SHP77 (cell line): ENCODE measurements around the gene MBP.
"Not testable (repeated sequence)": the region's sequence is repeated elsewhere in the genome, so short reads cannot be mapped to it uniquely, and the experiment has no call there.

Experiments used
- DNase-seq, 2 experiments: peaks; one replicate each; lab custom pipeline; 2025; lab: John Stamatoyannopoulos, UW

The MBP gene

DNA sequence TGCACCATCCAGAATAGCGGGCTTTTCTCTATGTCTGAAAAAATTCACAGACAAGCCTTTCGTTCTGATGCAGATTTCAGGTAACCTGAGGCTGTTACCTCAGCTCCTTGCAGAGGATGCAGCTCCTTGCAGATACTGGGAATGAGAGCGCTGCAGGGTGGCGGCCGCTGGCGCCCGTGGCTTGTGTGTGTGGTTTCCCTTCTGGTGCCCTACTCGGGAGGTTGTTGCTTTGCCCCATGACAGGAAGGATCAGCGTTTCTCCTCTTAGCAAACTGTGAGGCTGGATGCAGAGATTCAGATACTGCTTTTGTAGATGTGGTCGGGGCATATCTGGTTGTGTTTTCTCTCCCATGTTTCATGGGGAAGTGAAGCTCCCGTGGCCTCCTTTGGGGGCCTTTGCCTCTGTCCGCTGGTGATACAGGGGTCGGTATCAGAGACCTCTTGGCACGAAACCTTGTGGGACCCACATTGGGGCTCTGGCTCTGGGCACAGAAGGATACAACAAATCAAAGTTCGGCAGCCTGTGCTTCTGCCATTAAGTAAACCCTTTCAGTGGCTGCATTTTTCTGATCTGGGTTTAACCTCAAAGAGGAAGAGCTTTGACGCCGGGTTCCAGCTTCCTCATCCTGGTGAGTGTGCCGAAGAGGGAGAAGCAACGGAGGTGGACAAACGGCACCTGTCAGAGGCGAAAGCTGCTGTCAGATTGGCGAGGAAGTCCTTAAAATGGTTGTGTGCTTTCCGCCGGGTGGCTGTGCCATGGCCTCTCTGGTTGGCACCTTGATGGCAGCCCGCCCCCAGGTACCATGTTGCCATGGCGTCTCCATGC lies 127.8 kb downstream of the MBP start:
- DNase-seq = no peak

DNA sequence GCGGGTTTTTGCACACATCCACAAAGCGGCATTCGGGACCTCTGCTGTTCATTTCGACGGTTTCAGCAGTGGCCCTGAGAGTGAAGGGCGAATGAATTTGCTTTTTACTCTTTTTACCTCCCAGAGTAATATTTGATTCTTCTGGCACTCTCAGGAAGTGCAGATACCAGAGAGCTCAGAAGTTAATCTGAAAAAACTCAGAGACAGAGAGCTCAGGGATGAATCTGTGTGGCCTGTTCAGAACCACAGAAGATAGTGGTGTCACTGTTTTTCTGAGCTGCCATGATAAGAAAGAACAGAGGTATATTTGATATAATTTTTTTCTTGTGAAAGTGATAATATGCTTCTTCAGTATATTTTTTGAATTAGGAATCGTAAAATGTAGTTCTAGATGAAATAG lies 129.3 kb downstream of the MBP start:
- no peak for DNase-seq

DNA sequence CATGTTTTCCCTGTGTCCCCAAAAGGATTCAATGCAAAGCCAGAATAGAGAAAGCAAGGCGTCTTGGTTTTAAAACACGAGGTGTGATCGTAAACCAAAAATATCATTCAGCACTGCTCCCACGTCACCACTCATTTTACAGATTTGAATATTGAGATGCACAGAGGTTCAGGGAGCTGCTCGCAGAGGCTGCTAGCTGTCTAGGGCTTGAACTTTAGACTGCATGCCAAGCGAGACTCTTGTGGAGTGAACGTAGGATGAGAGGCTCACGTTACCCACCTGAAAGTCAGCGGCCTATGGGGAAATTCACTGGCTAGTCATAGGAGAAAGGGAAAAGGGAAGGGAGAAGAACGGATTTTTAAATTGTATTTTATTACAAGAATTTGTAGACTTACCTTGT lies 130.1 kb downstream of the MBP start:
- no peak for DNase-seq

DNA sequence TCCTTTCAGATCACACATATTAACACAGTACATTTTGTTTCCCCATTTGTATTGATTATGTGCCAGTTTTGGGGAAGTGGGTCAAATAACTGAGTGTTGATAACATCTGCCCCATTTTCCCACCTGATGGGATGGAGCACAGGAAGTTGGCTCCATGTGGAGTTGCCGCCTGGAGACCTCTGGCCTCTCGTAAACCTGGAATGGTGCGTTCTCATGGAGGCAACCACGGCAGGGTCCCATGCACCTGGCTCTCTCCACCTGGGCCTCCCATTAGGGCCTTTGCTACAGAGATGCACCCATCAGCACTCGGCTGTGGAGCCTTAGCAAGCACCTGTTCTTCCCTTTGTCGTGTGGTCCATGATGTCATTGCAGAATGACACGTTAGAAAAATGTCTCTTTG lies 130.6 kb downstream of the MBP start:
- DNase-seq = peak; percentile 12 to 52

DNA sequence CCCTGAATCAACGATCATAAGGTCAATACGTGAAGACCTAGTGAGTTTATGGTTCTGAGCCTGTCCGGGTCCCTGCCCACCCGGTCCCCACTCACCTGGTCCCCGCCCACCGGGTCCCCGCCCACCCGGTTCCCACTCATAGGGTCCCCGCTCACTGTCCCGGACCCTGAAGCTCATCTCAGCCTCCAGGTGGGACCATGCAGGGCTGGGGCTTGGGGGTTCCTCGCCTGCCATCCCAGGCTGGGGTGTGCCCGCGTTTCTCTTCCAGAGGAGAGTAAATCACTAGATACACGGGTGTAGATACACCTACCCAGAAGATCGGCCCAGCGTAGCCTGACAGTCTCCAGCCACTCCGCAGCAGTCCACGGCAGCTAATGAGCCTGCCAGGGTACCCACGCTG lies 131.5 kb downstream of the MBP start:
- DNase-seq = no peak

DNA sequence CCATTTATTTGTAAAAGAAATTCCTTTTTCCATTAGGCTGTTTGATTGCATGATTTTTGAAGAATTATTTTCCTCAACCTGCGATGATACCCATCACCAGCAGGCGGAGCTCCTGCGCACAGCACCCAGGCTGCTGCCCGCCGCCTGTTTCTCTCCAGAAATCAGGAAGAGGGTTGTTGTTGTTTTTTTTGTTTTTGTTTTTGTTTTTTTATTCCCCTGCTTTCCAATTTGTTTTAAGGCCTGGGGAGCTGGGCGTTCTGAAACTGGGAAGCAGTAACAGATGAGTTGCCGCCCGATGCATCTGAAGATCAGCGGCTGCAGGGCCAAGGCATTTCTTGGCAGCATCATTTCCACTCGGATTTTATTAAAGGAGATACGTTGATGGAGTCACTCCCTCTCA lies 132.1 kb downstream of the MBP start:
- peak; percentile 11 to 37 for DNase-seq

DNA sequence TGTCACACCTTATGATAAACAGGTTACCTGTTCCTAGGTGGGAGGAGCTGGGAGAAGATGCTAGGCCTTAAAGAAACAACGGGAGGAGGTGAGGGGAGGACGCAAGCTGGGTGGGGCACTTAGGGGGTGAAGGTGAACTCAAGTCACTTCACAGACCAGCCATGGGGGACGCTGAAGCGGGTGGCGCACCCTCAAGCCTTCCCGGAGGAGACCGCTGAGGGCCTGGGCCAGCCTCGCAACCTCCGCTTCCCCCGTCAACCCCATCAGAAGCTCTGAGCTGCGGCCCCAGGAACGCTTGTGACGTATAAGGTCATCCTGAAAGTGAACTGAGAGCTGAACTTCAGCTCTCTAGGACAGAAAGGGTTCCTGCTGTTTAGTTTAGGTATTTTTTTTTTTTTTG lies 133.5 kb downstream of the MBP start:
- DNase-seq = no peak

DNA sequence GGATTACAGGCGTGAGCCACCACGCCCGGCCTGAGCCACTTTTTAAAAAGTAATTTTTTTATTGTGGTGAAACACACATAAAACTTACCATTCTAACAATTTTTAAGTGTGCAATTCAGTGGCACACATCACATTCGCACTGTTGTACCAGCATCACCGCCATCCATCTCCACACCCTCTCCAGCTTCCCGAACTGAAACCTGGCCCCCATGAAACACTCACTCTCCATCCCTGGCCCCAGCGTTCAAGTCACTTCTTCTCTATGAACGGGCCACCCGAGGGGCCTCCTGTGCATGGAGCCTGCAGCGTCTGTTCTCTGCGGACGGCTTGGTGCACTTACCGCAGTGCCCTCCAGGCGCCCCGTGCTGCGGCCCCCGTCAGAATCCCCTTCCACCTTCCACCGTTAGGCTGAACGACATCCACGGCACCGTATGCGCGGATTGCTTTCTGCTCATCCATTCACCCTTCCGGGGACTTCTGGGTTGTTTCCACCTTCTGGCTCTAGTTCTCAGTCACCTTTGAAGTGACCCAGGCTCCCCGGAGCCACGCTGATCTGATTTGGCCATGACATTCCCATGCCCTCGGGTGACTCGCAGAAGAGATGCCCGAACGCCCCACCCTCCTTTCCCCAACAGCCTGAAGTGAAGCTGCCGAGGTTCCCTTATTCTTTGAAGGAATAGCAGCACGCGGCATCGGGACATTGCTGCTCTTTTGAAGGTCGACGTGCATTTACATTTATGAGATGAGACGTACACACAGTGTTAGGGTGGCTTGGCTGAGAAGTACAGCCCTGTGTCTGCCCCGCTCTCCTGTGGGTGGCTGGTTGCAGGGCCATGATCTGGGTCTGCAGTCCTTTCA lies 134.4 kb downstream of the MBP start:
- no peak for DNase-seq

DNA sequence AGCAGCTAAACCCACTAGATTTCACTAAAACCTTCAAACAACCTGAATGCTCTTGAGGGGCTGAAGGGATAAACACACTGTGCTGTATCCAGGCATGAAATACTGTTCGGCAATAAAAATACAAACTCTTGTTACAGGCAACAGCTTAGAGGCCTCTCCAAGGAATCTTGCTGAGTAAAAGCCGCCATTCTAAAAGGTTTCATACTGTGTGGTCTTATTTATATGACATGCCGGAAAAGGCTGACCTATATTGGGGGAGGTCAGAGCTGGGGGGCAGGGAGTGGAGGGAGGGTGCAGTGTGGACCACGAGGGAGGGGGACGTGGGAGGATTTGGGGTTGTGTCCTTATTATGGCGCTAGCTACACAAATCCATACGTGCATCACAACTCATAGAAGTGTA lies 136.2 kb downstream of the MBP start:
- DNase-seq = no peak

DNA sequence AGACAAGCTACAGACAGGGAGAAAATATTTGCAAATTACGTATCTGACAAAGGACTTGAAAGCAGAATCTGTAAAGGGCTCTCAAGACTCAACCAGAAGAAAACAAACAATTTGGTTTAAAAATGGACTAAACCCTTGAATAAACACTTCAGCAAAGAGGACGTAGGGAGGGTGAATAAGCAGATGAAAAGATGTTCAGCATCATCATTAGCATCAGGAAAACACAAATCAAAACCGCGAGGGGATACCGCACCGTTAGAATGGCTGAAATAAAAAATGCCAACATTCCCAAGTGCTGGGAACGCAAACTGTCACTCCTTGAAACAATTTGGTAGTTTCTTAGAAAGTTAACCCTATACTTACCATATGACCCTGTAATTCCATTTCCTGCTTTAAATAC lies 136.7 kb downstream of the MBP start:
- DNase-seq = no peak

DNA sequence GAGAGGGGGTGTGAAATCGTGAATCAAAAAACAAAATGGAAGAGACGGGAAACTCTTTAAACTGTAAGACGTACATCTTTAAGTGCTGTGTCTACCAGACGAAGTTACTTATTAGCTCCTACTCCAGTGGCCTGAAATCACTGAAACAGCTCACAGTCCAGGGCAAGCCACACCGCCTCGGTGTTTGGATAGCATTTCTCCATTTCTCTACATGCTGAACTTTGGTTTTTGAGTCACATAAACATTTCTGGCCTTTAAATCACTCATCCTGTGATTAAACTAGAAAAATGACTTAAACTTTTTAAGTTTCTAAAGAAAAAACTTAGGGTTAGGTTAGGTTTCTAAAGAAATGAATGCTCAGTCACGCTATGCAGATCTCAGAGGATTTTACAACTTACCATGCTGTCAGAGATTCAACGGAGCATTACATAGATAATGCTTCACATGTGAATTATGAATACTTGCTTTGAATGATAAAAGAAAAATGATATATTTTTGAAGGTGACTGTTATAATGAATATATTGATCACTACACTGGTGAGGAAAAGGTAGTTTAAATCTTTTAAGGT lies 138.4 kb downstream of the MBP start:
- DNase-seq = no peak

DNA sequence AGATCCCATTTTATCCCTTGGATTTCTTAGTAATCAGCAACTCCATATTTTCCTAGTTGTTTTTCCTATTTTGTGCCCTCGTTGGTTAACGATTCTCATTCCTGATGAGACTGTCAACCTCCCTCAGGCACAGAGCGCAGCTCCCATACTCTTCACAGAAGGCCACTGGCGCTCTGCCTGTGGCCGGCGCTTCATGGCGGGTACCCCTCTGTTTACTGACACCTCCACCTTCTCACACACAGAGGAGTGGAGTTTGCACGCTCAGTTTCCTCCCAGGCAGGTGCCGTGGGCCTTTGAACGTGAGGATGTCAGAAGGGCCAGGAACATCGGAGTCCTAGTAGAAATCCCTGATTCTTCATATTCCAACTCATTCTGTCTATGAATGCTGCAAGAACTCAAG lies 139.0 kb downstream of the MBP start:
- no peak for DNase-seq

DNA sequence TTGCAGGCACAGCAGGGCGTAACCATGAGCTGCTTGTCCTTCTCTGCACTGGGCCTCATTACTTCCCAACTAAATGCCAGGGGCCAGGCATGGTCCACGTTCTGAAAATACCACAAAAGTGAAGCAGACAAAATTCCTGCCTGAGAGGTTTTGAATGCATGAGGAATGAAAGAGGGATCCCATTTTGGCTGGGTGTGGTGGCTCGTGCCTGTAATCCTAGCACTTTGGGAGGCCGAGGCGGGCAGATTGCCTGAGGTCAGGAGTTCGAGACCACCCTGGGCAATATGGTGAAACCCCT lies 139.5 kb downstream of the MBP start:
- no peak for DNase-seq

DNA sequence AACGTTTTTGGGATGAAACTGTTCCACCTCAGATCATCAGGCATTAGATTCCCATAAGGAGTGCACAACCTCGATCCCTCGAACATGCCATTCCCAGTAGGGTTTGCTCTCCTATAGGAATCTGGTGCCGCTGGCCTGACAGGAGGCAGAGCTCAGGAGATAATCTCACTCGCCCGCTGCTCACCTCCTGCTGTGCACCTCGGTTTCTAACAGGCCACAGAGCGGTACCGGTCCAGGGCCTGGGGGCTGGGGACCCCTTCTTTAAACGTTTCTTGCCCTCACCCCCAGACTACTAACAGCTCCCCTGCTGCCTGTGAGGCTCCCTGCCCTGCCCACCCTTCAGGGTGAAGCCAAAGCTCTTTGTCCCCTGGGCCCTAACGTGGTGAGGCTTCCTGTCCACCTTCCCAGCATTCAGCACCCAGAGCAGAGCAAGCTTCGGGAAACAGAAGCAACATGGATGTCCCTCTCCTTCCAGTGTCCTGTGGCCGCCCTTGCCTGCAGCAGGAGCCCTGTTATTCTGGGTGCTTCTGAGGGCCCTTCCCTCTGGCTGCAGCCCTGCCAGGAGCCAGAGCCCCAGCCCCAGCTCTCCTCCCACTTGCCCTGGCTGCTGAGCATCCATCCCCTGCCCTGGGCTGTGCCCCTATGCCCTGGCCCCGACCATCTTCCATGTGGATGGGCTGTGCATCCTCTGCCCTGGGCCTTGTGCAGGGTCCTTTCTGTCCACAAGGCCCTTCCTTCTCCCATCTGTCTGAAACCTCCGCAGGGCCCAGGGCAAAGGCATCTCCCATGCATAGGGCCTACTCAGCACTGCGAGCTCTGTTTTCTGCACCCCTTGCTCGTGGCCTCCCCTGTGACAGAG lies 140.1 kb downstream of the MBP start:
- DNase-seq = no peak

DNA sequence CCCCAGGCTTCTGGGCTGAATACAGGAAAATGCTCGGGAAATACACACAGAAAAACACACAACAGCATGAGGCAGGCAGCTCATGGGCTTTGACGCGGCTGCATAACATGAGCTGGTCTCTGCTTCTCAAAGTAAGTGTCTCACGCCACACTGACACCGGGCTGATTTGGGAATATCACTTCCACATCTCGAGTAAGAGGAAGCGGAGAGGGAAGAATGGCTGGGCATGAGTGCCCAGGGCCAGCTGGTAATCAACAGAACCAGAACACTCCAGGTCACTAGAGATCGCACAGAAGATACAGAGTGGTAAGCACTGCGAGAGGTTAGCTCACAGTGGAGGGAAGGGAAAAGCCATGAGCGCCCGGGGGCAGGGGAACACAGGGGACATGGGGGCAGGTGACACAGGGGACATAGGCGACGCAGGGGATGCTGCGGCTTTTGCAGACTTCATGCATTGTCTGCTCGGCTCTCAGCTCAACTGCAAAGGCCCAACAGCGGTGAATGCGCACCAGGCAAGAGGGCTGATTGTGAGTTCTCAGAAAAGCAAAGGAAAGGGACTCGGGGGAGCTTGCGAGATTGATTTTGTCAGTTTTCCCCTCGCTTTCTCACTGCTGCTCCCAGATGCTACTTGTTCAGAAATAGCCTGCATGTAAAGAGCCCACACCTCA lies 141.4 kb downstream of the MBP start:
- DNase-seq = no peak

DNA sequence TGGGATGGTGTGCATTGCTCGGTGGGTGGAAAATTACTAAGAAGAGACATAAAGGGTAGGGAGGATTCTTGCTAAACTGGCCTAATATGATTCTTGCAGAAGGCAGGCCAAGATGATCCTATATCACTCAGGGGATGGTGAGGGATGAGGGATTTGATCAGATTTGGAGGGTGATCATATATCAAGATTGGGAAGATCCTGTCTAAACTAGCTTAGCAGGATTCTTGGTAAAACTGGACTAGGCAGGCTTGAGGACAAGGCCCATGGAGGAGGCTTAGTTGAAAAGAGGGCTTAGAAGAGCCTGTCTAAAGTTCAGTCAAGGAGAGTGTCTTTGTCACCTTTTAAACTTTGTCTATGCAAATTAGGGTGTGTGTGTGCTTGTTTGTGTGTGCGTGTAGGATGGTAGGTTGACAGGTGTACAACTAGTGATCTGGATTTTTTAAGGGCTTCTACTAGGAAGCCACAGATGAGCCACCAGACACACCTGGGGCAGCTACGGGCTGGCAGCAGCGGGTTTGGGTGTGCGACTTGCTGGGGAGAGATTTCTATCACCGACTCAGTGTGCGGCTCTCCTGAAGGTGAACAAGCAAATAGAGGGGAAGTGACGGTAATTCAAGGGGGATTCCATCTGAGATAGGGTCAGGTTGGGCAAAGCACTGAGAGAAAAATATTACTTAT lies 142.1 kb downstream of the MBP start:
- not testable (repeated sequence) for DNase-seq

DNA sequence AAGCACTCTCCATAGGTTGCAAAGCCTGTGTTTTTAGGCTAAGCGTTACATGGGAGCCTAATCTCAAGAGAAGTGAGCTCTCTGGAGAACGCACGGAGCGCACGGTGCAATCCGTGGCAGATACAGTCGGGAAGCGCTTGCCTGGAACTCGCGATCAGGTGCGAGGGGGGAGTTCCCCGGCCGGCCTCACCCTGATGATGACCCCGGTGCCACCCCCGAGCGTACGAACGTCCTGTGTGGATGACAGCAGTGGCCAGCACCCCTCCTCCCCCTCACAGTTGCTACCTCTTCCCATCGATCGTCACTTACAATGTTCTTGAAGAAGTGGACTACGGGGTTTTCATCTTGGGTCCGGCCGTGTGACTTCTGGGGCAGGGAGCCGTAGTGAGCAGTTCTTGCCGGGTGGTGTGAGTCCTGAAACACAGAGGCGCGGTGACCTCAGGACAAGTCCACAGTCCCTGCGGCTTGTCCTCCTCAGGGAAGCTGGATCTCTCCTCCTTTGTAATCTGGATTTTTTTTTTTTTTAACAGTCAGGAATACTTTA lies 142.9 kb downstream of the MBP start:
- DNase-seq = no peak

DNA sequence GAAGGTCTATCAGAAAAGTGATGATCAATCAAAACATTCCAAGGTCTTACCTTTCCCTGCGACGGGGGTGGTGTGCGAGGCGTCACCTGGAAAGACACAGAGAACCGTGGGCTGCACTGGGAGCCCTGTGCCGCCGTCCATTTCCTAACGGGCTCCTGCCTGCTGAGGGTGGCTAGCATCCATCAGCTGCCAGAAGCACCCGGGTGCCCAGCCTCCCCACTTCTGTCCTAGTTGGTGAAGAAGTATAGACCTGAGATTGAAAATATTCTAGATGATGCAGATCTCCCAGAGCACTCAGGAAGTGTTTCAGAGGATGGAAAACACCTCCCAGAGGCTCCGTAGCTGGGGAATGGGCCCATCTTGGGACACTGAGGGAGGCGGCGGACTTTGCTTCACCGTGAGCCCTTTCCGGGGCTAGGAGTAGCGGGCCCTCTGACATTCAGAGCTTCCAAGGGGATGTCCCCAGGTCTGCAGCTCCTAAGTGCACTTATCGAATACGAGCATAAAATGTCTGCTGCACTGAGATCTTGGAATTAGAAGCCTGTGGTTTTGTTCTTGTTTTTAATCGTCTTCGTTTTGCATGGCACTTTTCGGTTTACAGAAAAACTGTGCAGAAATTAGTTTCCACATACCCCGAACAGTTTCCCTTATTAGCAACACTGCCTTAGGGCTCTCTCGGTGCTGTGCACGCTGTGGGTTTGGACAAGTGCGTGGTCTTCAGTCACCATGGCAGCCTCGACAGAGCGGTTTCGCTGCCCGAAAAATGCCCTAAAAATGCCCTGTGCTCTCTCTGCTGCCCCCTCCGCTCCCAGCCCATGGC lies 143.5 kb downstream of the MBP start:
- no peak for DNase-seq

DNA sequence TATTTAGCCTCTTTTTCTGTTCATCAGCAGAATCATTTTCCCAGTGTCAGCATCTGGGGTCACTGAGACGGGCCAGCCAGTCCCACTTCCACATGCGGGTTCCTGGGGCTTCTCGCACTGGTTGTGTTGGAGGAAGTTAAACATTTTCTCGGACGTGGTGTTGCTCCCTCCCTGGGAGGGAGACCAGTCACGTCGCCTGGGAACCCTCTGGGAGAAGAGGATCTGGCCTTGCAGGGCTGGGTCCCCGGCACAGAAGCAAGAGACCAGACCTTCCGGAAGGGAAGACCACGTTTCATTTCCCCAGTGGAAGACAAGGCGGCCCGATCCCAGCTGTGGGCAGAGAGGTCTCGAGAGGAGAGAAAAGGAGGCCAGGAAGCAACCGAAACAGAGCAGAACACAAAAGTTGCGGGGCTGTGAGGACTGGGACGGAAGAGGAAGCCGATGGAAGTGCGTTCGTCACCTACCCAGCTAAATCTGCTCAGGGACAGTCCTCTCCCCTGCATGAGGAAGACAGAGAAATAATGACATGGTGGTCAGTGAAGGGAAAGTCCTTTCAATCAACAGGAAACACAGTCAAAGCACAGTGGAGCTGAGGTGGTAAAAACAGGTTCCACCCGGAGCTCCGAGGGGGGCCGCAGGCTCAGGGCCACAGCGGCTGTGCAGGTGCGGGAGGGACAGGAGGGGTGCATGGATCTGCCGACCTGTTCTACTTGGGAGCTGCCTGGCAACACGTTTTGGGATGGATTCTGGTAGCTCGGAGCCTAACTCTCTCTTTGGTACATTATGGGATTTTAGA lies 144.4 kb downstream of the MBP start:
- no peak for DNase-seq
